GM12878 (cell line): ENCODE data around the gene PBRM1. TPM values are rescaled to one million over a fixed set of nuclear protein-coding genes. Genes with fewer than 3 reads are reported as not detected.

ENCODE experiments used
- ATAC-seq: fragments of 200-7000 bp; cut with Tn5 transposase; 3 replicates; pipeline ENCODE4 v1.9.1; 2020; ENCODE audit warnings: mild to moderate bottlenecking, moderate library complexity
- BruUV-seq: library from RNA; stranded (reverse); fragments of 400-500 nt; replicated peaks from 2 replicates; lab custom pipeline; 2021; lab: Mats Ljungman, UMichigan
- CTCF ChIA-PET: fragments of 300-600 bp; sonication (Branson Sonifier 250); formaldehyde crosslinking; extraction: SDS; loops from one replicate; lab custom pipeline; 2021; ENCODE audit warnings: inconsistent platforms; lab: Yijun Ruan, JAX
- POLR2A ChIA-PET: fragments of 350-600 bp; formaldehyde crosslinking; extraction: SDS; loops from one replicate; lab custom pipeline; 2021; ENCODE audit warnings: inconsistent platforms; lab: Charles Lee
- RAD21 ChIA-PET: fragments of 300-600 bp; sonication (Branson Sonifier 250); formaldehyde crosslinking; loops from one replicate; lab custom pipeline; 2023; ENCODE audit warnings: antibody characterized with exemption; ENCODE audit not compliant: unreplicated experiment; lab: Charles Lee
- SMC1A ChIA-PET: fragments of 300-600 bp; sonication (Branson Sonifier 250); formaldehyde crosslinking; loops from one replicate; lab custom pipeline; 2023; ENCODE audit not compliant: unreplicated experiment, uncharacterized antibody; lab: Charles Lee
- DNase-seq: peaks from one replicate; pipeline ENCODE4 v3.0.0-alpha.2; 2011; ENCODE audit warnings: low read depth, low spot score
- FAIRE-seq: peaks from 3 replicates; lab custom pipeline; 2011; peaks lifted over from hg19 to GRCh38; lab: Jason Lieb, UNC
- H2AFZ ChIP-seq: 2 replicates; pipeline ENCODE4 v1.6.0; 2011; ENCODE audit warnings: low read depth, low read length, control low read depth; ENCODE audit not compliant: control insufficient read depth
- H3K27ac ChIP-seq: 2 replicates; pipeline ENCODE4 v1.5.1; 2011; ENCODE audit warnings: control low read depth; ENCODE audit not compliant: control insufficient read depth, insufficient read depth
- H3K27me3 ChIP-seq, 2 experiments: replicated peaks in 1 of 2; 2 replicates each; pipeline versions ENCODE4 v1.6.0 to v1.6.1; 2011; ENCODE audit warnings: low read length in 1 of 2; ENCODE audit not compliant: control insufficient read depth in 2 of 2, insufficient read depth in 2 of 2
- H3K36me3 ChIP-seq, 2 experiments: 2 replicates each; pipeline ENCODE4 v1.5.1; 2011; ENCODE audit warnings: low read length in 1 of 2; ENCODE audit not compliant: control insufficient read depth in 2 of 2, insufficient read depth in 2 of 2
- H3K4me1 ChIP-seq: 2 replicates; pipeline ENCODE4 v1.6.1; 2011; ENCODE audit warnings: mild to moderate bottlenecking, low read length, moderate library complexity, mixed read lengths; ENCODE audit not compliant: control insufficient read depth, insufficient read depth
- H3K4me2 ChIP-seq: 2 replicates; pipeline ENCODE4 v1.6.0; 2011; ENCODE audit warnings: control low read depth; ENCODE audit not compliant: control insufficient read depth, insufficient read depth
- H3K4me3 ChIP-seq: fragments of 200-600 bp; sonication (generic); 2 replicates; pipeline ENCODE4 v1.5.1; 2016
- H3K79me2 ChIP-seq: 2 replicates; pipeline ENCODE4 v1.6.0; 2011; ENCODE audit warnings: low read length; ENCODE audit not compliant: control insufficient read depth, insufficient read depth
- H3K9ac ChIP-seq: 2 replicates; pipeline ENCODE4 v1.8.0; 2011; ENCODE audit warnings: low read length, control low read depth, mixed read lengths; ENCODE audit not compliant: control insufficient read depth, insufficient read depth
- H3K9me3 ChIP-seq: replicated peaks from 3 replicates; pipeline ENCODE4 v1.5.1; 2011; ENCODE audit warnings: mild to moderate bottlenecking, low read length; ENCODE audit not compliant: control insufficient read depth, insufficient read depth
- H4K20me1 ChIP-seq: 2 replicates; pipeline ENCODE4 v1.6.0; 2011; ENCODE audit not compliant: control insufficient read depth, insufficient read depth
- CHD4 ChIP-seq: fragments of 200-600 bp; sonication (generic); IDR thresholded peaks from 2 replicates; pipeline ENCODE4 v1.6.1; 2016; ENCODE audit warnings: mild to moderate bottlenecking
- FOS ChIP-seq: IDR thresholded peaks from 3 replicates; pipeline ENCODE4 v1.6.1; 2011; ENCODE audit warnings: borderline replicate concordance; ENCODE audit not compliant: insufficient read length; ENCODE audit errors: extremely low read depth
- POLR2AphosphoS5 ChIP-seq: IDR thresholded peaks from 2 replicates; pipeline ENCODE4 v1.6.1; 2011; ENCODE audit warnings: mild to moderate bottlenecking, low read length, inconsistent platforms
- RELB ChIP-seq: fragments of 450-650 bp; IDR thresholded peaks from 2 replicates; pipeline ENCODE4 v1.6.1; 2017; ENCODE audit warnings: low read depth, mild to moderate bottlenecking, moderate library complexity
- SIX5 ChIP-seq: IDR thresholded peaks from 2 replicates; pipeline ENCODE4 v1.6.1; 2011; ENCODE audit warnings: mild to moderate bottlenecking, low read depth, low read length, moderate library complexity; ENCODE audit not compliant: severe bottlenecking
- SRF ChIP-seq, 2 experiments: IDR thresholded peaks; 2 replicates each; pipeline ENCODE4 v1.6.1; 2011; ENCODE audit warnings: low read depth in 2 of 2, low read length in 2 of 2, mild to moderate bottlenecking in 1 of 2, moderate library complexity in 1 of 2
- SUPT20H ChIP-seq: IDR thresholded peaks from 2 replicates; pipeline ENCODE4 v1.6.1; 2011; ENCODE audit warnings: low read depth, mild to moderate bottlenecking, low read length, moderate library complexity, borderline replicate concordance; ENCODE audit not compliant: control insufficient read depth
- SUZ12 ChIP-seq: fragments of 200-600 bp; sonication (generic); IDR thresholded peaks from one replicate; pipeline ENCODE4 v1.6.1; 2018; ENCODE audit warnings: antibody characterized with exemption, mild to moderate bottlenecking; ENCODE audit not compliant: unreplicated experiment
- ZBTB11 ChIP-seq: fragments of 450-650 bp; formaldehyde crosslinking; IDR thresholded peaks from 2 replicates; pipeline ENCODE4 v1.5.0; 2022; ENCODE audit warnings: mild to moderate bottlenecking, missing genetic modification characterization
- ZNF274 ChIP-seq: IDR thresholded peaks from one replicate; pipeline ENCODE4 v1.8.0; 2011; ENCODE audit not compliant: insufficient read length, insufficient read depth
- ZNF687 ChIP-seq: fragments of 450-650 bp; IDR thresholded peaks from 2 replicates; pipeline ENCODE4 v1.6.1; 2017; ENCODE audit warnings: mild to moderate bottlenecking, moderate library complexity
- WGBS: methylation state at CpG from one replicate; pipeline ENCODE4 v1.1.6; 2016; ENCODE audit warnings: low lambda C conversion rate; ENCODE audit not compliant: insufficient replicate concordance, insufficient coverage; ENCODE audit errors: missing lambda C conversion rate; 5-methylcytosine and 5-hydroxymethylcytosine counted together
- in situ Hi-C: fragments of 300-500 bp; cut with MboI; formaldehyde crosslinking; loops from 9 replicates; pipeline ENCODE4 v1.14.3; 2018; ENCODE audit warnings: mixed read lengths
- intact Hi-C: fragments of 100-400 bp; cut with micrococcal nuclease; formaldehyde crosslinking; loops from one replicate; pipeline ENCODE4 v1.14.2; 2022; ENCODE audit not compliant: unreplicated experiment
- polyA plus RNA-seq, 11 experiments: library from polyadenylated mRNA; depleted of rRNA in 4 of 11; unstranded in 6 of 11; stranded (reverse) in 5 of 11; fragments of >200 nt; fragmentation: Nextera tagmentation in 4 of 11; fragmentation: Illumina TruSeq in 1 of 11; extraction: Ambion mirVana in 4 of 11; extraction: Trizol in 1 of 11; gene quantifications; 1 replicate in 1 of 11; 2 replicates in 10 of 11; pipeline versions ENCODE4 v1.2.1 to v1.2.3, GENCODE V29; 2011 to 2016; ENCODE audit warnings: inconsistent platforms in 2 of 11, missing spikeins in 2 of 11, low read depth in 1 of 11
- total RNA-seq, 4 experiments: library from RNA; depleted of rRNA in 3 of 4; stranded (reverse); fragments of >200 nt in 3 of 4; fragmentation: Illumina TruSeq in 1 of 4; extraction: Trizol in 1 of 4; gene quantifications; 2 replicates each; pipeline versions ENCODE4 v1.2.1 to v1.2.3, GENCODE V29; 2013 to 2021

PBRM1 gene
- total and polyA plus RNA-seq, 10 of the 15 experiments (the other 5 are each of a cell fraction or from before 2014, with no cell fraction given): 8.9 to 88.9 (median 39.3) TPM

- no peak for TF ChIP-seq POLR2AphosphoS5
- TF ChIP-seq SRF (IDR thresholded peaks at IDR 0.05; ENCODE audit: low read depth in 2 of 2, low read length in 2 of 2): no peak
- no peak for TF ChIP-seq SUPT20H
These were observed 163.0 kb downstream of the PBRM1 start (continued) for GRCh38 chr3:52522651-52523251.

- ChIA-PET SMC1A (no interaction called here), POLR2A (no interaction called here), RAD21 (no interaction called here), CTCF (no interaction called here)
- H4K20me1 ChIP-seq: no peaks in the 10 kb centered on the region
- H3K79me2 ChIP-seq: no peaks in the 10 kb centered on the region
- in situ Hi-C loops (no loop called here), intact Hi-C loops (no loop called here)
- no peaks in the 10 kb centered on the region for H3K4me1 ChIP-seq
- WGBS: 86% methylated on average over 33 of the region's 33 CpGs
- TF ChIP-seq ZNF274 (no peak), RELB (no peak), CHD4 (no peak), ZNF687 (no peak), FOS (no peak), SIX5 (no peak), SUZ12 (no peak), ZBTB11 (CRISPR knock-in tag) (no peak)
- H3K36me3 ChIP-seq: peaks cover 0 to 4% of the 10 kb centered on the region in 2 experiments; a peak in 2 of 4 replicates
- H3K4me3 ChIP-seq: no peak overlapping the region
- DNase-seq (no peak), ATAC-seq (no peak; the same call in 2 of the 3 replicates), FAIRE-seq (no peak)
- no peaks in the 10 kb centered on the region for H3K9me3 ChIP-seq
- no peak overlapping the region for H3K27ac ChIP-seq
- H3K4me2 ChIP-seq: no peak overlapping the region
- no TSS peak for BruUV-seq
- H3K9ac ChIP-seq: no peak overlapping the region
- H2AFZ ChIP-seq: no peak overlapping the region
- no peaks in the 10 kb centered on the region for H3K27me3 ChIP-seq
These were observed 163.6 kb downstream of the PBRM1 start for GRCh38 chr3:52521881-52522650.
